ENCODE results near the gene TRANK1.

DNA sequence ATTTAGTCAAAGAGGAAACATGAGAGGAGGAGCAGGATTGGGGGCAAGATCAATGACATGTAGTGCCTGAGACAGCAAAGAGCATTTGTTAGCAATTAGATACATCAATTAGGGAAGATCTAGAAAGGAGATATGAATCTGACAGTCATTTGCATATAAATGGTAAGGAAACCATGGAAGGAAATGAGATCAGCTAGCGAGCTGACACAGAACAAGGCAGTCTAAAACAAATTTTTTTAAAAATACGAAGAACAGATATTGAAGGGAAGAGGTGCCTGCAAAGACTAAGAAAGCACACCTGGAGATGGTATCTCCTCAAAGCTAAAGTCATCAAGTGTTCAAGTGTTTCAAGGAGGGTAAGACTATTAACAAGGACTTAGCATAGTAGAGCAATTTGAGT lies 43.5 kb upstream of the TRANK1 start:
- TF ChIP-seq, protein P1, sequence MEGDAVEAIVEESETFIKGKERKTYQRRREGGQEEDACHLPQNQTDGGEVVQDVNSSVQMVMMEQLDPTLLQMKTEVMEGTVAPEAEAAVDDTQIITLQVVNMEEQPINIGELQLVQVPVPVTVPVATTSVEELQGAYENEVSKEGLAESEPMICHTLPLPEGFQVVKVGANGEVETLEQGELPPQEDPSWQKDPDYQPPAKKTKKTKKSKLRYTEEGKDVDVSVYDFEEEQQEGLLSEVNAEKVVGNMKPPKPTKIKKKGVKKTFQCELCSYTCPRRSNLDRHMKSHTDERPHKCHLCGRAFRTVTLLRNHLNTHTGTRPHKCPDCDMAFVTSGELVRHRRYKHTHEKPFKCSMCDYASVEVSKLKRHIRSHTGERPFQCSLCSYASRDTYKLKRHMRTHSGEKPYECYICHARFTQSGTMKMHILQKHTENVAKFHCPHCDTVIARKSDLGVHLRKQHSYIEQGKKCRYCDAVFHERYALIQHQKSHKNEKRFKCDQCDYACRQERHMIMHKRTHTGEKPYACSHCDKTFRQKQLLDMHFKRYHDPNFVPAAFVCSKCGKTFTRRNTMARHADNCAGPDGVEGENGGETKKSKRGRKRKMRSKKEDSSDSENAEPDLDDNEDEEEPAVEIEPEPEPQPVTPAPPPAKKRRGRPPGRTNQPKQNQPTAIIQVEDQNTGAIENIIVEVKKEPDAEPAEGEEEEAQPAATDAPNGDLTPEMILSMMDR (IDR thresholded peaks at IDR 0.05): no peak
- TF ChIP-seq POLR2A (IDR thresholded peaks at IDR 0.05): no peak

All from heart left ventricle (tissue), 13 donors.